DOHH2 (cell line): ENCODE results near the gene SREBF2.

Experiments used
- H3F3A ChIP-seq: fragments of 200-600 bp; sonication (generic), shearing (Covaris generic); 2 replicates; pipeline ENCODE4 v1.6.0; 2016; ENCODE audit warnings: antibody characterized with exemption, mild to moderate bottlenecking; ENCODE audit not compliant: control insufficient read depth, insufficient read depth
- H3K27ac ChIP-seq: fragments of 200-600 bp; sonication (generic); 2 replicates; pipeline ENCODE4 v1.5.1; 2014; ENCODE audit warnings: low read depth, mild to moderate bottlenecking, low read length, moderate library complexity
- H3K27me3 ChIP-seq: fragments of 200-600 bp; sonication (generic); 2 replicates; pipeline ENCODE4 v1.6.1; 2014; ENCODE audit warnings: mild to moderate bottlenecking, low read length, mixed read lengths; ENCODE audit not compliant: control insufficient read depth
- H3K36me3 ChIP-seq: fragments of 200-600 bp; sonication (generic); 2 replicates; pipeline ENCODE4 v1.6.1; 2014; ENCODE audit warnings: mild to moderate bottlenecking, low read length, moderate library complexity, mixed read lengths; ENCODE audit not compliant: control insufficient read depth
- H3K4me1 ChIP-seq: fragments of 200-600 bp; sonication (generic); 2 replicates; pipeline ENCODE4 v1.6.1; 2014; ENCODE audit warnings: mild to moderate bottlenecking, low read length, mixed read lengths; ENCODE audit not compliant: control insufficient read depth
- H3K4me2 ChIP-seq: fragments of 200-600 bp; sonication (generic); 2 replicates; pipeline ENCODE4 v1.6.0; 2014; ENCODE audit warnings: mild to moderate bottlenecking, low read length, moderate library complexity
- H3K4me3 ChIP-seq: fragments of 200-600 bp; sonication (generic); 2 replicates; pipeline ENCODE4 v1.5.1; 2014; ENCODE audit warnings: mild to moderate bottlenecking, low read length, mixed read lengths
- H3K79me2 ChIP-seq: fragments of 200-600 bp; sonication (generic); 2 replicates; pipeline ENCODE4 v1.6.1; 2014; ENCODE audit warnings: mild to moderate bottlenecking, low read length, mixed read lengths; ENCODE audit not compliant: control insufficient read depth
- H3K9me2 ChIP-seq: fragments of 200-600 bp; sonication (generic); replicated peaks from 2 replicates; pipeline ENCODE4 v1.6.1; 2014; ENCODE audit warnings: mild to moderate bottlenecking, low read length, mixed read lengths; ENCODE audit not compliant: control insufficient read depth
- H3K9me3 ChIP-seq: fragments of 200-600 bp; sonication (generic); 2 replicates; pipeline ENCODE4 v1.6.1; 2014; ENCODE audit warnings: antibody characterized with exemption, low read length, mixed read lengths; ENCODE audit not compliant: control insufficient read depth, insufficient read depth
- H4K20me1 ChIP-seq: fragments of 200-600 bp; sonication (generic); 2 replicates; pipeline ENCODE4 v1.6.0; 2014; ENCODE audit warnings: low read depth, mild to moderate bottlenecking, antibody characterized with exemption, low read length, moderate library complexity; ENCODE audit not compliant: control insufficient read depth, insufficient read depth
- EZH2phosphoT487 ChIP-seq: fragments of 200-600 bp; sonication (generic); IDR thresholded peaks from 2 replicates; pipeline ENCODE4 v1.6.1; 2017; ENCODE audit warnings: borderline replicate concordance, mild to moderate bottlenecking, antibody characterized with exemption, low read length, moderate library complexity, mixed read lengths
- TF ChIP-seq, protein P1 (sequence below): fragments of 200-600 bp; sonication (generic); IDR thresholded peaks from one replicate; pipeline ENCODE4 v1.5.1; 2014; ENCODE audit warnings: antibody characterized with exemption, mild to moderate bottlenecking, low read depth, low read length; ENCODE audit not compliant: poor library complexity, severe bottlenecking

The SREBF2 gene

DNA sequence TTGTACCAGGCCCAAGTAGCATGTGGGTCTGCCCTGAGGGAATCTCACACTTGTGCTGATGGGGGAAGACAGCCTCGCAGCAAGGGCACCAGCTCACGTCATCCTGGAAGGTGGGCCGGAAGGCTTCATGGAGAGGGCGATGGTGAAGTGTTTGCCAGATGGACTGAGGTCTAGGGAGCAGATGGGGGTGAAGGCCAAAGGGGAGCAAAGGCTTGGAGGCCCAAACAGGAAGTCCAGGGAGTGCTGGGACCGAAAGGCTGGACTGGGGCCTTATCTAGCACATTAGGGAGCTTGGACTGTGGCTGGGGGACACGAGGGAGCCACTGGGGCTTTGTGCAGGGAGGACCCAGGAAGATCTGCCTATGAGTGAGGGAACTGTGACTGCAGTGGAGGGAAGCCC is 94.9 kb downstream of the SREBF2 start:
- Histone ChIP-seq H4K20me1 (peaks cover 7% of the 10 kb centered on the region; the same call in 1 of the 2 replicates), H3K9me3 (no peaks in the 10 kb centered on the region), H3K4me1 (peaks cover 89% of the 10 kb centered on the region), H3K27ac (peak overlapping the region; percentile 86), H3K4me2 (peak overlapping the region; percentile 85), H3K4me3 (no peak overlapping the region), H3K36me3 (peaks cover 44% of the 10 kb centered on the region), H3K27me3 (no peaks in the 10 kb centered on the region), H3K79me2 (peaks cover 37% of the 10 kb centered on the region), H3F3A (peaks cover 38% of the 10 kb centered on the region), H3K9me2 (no peaks in the 10 kb centered on the region)
- TF ChIP-seq, protein P1, sequence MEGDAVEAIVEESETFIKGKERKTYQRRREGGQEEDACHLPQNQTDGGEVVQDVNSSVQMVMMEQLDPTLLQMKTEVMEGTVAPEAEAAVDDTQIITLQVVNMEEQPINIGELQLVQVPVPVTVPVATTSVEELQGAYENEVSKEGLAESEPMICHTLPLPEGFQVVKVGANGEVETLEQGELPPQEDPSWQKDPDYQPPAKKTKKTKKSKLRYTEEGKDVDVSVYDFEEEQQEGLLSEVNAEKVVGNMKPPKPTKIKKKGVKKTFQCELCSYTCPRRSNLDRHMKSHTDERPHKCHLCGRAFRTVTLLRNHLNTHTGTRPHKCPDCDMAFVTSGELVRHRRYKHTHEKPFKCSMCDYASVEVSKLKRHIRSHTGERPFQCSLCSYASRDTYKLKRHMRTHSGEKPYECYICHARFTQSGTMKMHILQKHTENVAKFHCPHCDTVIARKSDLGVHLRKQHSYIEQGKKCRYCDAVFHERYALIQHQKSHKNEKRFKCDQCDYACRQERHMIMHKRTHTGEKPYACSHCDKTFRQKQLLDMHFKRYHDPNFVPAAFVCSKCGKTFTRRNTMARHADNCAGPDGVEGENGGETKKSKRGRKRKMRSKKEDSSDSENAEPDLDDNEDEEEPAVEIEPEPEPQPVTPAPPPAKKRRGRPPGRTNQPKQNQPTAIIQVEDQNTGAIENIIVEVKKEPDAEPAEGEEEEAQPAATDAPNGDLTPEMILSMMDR = no peak
- no peak for TF ChIP-seq EZH2phosphoT487

DNA sequence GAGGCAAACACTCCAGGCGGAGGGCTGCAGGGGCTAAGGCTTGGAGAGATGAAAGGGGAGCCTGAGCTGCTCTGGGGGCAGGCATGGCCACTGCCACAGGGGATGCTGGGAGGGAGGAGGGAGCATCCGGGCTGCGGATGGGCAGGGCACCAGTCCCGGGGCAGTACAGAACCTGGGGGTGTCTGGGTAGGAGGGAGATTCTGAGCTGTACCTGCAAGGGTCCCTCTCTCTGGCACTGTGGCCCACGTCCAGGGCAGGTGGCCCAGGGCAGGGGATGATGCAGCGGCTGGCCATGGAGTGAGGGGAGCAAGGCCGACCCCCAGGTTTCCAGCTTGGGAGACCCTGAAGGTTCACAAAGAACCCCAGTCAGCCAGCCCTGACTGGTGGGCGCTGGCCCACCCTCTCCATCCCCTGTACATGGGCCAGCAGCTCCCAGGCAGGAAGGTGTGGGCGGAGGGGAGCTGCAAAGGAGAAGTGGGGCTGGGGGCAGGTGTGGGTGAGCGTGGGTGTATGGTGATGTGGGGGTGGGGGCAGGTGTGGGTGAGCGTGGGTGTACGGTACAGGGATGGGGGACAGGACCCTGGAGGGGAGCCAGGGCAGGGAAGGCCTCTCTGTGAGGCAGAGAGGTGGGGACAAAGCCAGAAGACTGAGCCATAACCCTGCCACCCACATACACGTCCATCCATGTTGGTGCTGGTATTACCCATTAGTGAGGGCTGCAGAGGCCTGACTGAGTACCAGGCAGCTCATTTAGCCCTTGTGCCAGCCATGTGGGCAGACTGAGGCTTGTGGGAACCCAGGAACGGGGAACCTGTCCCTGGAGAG is 95.9 kb downstream of the SREBF2 start:
- Histone ChIP-seq H3K4me1 (peaks cover 89% of the 10 kb centered on the region), H3K9me2 (no peaks in the 10 kb centered on the region), H3K79me2 (peaks cover 34% of the 10 kb centered on the region), H3K4me2 (peak overlapping the region; percentile 85), H3F3A (peaks cover 35% of the 10 kb centered on the region), H4K20me1 (0 out of 2 replicates have a peak, but pooled peaks cover 3% of the 10 kb centered on the region), H3K9me3 (no peaks in the 10 kb centered on the region), H3K27ac (peak overlapping the region; percentile 86), H3K36me3 (peaks cover 44% of the 10 kb centered on the region), H3K27me3 (no peaks in the 10 kb centered on the region), H3K4me3 (peak overlapping the region; percentile 16; the same call in 1 of the 2 replicates)
- TF ChIP-seq, protein P1 = no peak
- no peak for TF ChIP-seq EZH2phosphoT487

DNA sequence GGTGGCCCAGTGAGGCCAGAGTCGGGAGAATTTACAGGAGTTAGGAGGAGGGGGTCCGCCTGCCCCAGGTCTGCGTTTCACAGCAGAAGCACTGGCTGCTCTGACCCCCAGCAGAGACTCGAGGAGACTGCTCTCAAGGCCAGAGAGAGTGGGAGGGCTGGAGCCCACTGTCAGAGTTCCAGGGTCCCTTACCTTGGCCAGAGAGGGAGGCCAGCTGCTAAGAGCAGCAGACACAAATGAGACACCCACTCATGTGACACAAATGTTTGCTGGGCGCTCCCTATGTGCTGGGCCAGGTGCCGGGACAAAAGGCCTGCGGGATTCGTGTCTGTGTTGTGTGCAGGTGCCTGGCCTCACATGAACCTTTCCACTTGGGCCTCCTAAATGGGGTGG is 96.5 kb downstream of the SREBF2 start:
- Histone ChIP-seq H3K27ac (peak overlapping the region; percentile 86), H3K9me3 (no peaks in the 10 kb centered on the region), H3K27me3 (no peaks in the 10 kb centered on the region), H3K79me2 (peaks cover 36% of the 10 kb centered on the region), H3K4me3 (peak overlapping the region; percentile 16; the same call in 1 of the 2 replicates), H3K4me1 (peaks cover 89% of the 10 kb centered on the region), H3K4me2 (peak overlapping the region; percentile 85), H3K36me3 (peaks cover 47% of the 10 kb centered on the region), H4K20me1 (0 out of 2 replicates have a peak, but pooled peaks cover 3% of the 10 kb centered on the region), H3K9me2 (no peaks in the 10 kb centered on the region), H3F3A (peaks cover 36% of the 10 kb centered on the region)
- TF ChIP-seq, protein P1 = no peak
- no peak for TF ChIP-seq EZH2phosphoT487
